RWPE2 (cell line): ENCODE data around the gene ARHGAP4.

Experiments used
- ATAC-seq: fragments of 200-7000 bp; cut with Tn5 transposase; 3 replicates; pipeline ENCODE4 v1.9.1; 2021; ENCODE audit warnings: low read depth
- DNase-seq: peaks from one replicate; pipeline ENCODE4 v3.0.0-alpha.2; 2020; ENCODE audit warnings: low spot score
- H3K27ac ChIP-seq: fragments of 450-650 bp; 2 replicates; pipeline ENCODE4 v1.5.1; 2017; ENCODE audit warnings: mild to moderate bottlenecking; ENCODE audit not compliant: poor library complexity, severe bottlenecking
- H3K27me3 ChIP-seq: fragments of 250-450 bp; sonication (Bioruptor Pico); 2 replicates; pipeline ENCODE4 v1.5.1; 2021; ENCODE audit warnings: mild to moderate bottlenecking, moderate library complexity; ENCODE audit not compliant: insufficient read depth, poor library complexity, severe bottlenecking
- H3K36me3 ChIP-seq: fragments of 250-450 bp; sonication (Bioruptor Pico); 2 replicates; pipeline ENCODE4 v1.5.1; 2020; ENCODE audit warnings: low read depth, mild to moderate bottlenecking, moderate library complexity
- H3K4me1 ChIP-seq: fragments of 250-450 bp; sonication (Bioruptor Pico); 2 replicates; pipeline ENCODE4 v1.5.1; 2021; ENCODE audit warnings: mild to moderate bottlenecking, moderate library complexity; ENCODE audit not compliant: insufficient read depth, poor library complexity, severe bottlenecking
- H3K4me3 ChIP-seq: fragments of 250-450 bp; sonication (Bioruptor Pico); 2 replicates; pipeline ENCODE4 v1.5.1; 2021; ENCODE audit warnings: mild to moderate bottlenecking, moderate library complexity; ENCODE audit not compliant: severe bottlenecking
- H3K9me3 ChIP-seq: fragments of 250-450 bp; sonication (Bioruptor Pico); 2 replicates; pipeline ENCODE4 v1.5.1; 2021; ENCODE audit warnings: mild to moderate bottlenecking, moderate library complexity; ENCODE audit not compliant: severe bottlenecking
- TF ChIP-seq, protein P1 (sequence below): fragments of 450-650 bp; IDR thresholded peaks from one replicate; pipeline ENCODE4 v1.5.1; 2017; ENCODE audit warnings: mild to moderate bottlenecking, moderate library complexity; ENCODE audit not compliant: poor library complexity, severe bottlenecking

The ARHGAP4 gene

DNA sequence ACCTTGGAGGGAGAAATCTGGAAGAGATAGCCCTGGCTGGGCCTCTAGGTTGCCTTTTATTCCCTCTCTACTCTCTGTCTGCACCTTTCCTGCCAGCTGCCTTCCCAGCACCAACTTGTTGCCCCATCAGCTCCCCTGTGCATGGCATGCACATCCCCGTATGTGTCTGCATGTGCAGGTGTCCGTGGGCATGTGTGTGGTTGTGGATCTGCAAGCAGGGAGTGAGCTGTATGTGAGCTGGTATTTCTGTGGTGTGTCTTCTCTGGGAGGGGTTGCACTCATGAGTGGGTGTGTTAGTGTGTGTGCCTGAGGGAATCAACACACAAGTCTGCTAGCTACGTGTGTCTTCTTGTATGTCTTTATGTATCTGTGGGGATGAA lies 50.0 kb downstream of the ARHGAP4 start:
- Histone ChIP-seq H3K4me1 (no peaks in the 10 kb centered on the region), H3K9me3 (no peaks in the 10 kb centered on the region), H3K4me3 (no peak overlapping the region), H3K36me3 (0 out of 2 replicates have a peak, but pooled peaks cover 4% of the 10 kb centered on the region), H3K27ac (no peak overlapping the region), H3K27me3 (no peaks in the 10 kb centered on the region)
- DNase-seq (no peak), ATAC-seq (no peak)
- TF ChIP-seq, protein P1, sequence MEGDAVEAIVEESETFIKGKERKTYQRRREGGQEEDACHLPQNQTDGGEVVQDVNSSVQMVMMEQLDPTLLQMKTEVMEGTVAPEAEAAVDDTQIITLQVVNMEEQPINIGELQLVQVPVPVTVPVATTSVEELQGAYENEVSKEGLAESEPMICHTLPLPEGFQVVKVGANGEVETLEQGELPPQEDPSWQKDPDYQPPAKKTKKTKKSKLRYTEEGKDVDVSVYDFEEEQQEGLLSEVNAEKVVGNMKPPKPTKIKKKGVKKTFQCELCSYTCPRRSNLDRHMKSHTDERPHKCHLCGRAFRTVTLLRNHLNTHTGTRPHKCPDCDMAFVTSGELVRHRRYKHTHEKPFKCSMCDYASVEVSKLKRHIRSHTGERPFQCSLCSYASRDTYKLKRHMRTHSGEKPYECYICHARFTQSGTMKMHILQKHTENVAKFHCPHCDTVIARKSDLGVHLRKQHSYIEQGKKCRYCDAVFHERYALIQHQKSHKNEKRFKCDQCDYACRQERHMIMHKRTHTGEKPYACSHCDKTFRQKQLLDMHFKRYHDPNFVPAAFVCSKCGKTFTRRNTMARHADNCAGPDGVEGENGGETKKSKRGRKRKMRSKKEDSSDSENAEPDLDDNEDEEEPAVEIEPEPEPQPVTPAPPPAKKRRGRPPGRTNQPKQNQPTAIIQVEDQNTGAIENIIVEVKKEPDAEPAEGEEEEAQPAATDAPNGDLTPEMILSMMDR: no peak

DNA sequence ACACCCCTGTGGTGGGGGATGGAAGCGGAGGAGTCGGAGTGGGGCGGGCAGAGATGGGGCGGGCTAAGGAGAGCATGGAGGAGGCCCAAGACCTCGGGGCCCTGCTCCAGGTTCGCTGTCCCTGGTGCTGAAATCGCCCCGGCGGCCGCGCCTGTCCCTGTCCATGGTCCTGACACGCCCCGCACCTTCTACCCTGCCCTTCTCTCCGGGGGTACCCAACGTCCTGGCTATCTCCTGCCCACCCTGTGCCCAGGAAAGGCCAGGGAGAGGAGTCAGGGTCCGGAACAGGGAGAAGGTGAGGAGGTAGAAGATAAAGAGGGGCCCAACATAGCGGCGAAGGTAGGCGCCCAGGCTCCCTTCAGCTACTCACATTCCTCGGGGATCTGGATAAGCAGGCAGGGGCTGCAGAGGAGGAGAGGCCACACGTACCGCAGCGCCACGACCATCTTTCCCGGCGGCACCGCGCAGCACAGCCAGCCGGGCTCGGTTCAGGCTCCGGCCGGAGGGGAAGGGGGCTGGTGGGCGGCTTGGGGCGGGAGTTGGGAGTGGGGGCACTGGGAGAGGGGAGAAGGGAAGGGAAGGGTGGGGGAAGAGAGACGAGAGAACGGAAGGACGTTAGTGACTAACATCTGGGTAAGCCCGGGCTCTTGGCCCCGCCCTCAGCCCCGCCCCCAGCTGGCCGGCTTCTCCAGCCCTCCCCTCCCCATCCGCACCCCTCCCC lies 50.5 kb downstream of the ARHGAP4 start:
- DNase-seq (no peak), ATAC-seq (peak; percentile 30; the same call in 1 of the 3 replicates)
- Histone ChIP-seq H3K36me3 (0 out of 2 replicates have a peak, but pooled peaks cover 4% of the 10 kb centered on the region), H3K27me3 (no peaks in the 10 kb centered on the region), H3K4me1 (no peaks in the 10 kb centered on the region), H3K4me3 (no peak overlapping the region), H3K27ac (no peak overlapping the region), H3K9me3 (no peaks in the 10 kb centered on the region)
- TF ChIP-seq, protein P1: no peak

DNA sequence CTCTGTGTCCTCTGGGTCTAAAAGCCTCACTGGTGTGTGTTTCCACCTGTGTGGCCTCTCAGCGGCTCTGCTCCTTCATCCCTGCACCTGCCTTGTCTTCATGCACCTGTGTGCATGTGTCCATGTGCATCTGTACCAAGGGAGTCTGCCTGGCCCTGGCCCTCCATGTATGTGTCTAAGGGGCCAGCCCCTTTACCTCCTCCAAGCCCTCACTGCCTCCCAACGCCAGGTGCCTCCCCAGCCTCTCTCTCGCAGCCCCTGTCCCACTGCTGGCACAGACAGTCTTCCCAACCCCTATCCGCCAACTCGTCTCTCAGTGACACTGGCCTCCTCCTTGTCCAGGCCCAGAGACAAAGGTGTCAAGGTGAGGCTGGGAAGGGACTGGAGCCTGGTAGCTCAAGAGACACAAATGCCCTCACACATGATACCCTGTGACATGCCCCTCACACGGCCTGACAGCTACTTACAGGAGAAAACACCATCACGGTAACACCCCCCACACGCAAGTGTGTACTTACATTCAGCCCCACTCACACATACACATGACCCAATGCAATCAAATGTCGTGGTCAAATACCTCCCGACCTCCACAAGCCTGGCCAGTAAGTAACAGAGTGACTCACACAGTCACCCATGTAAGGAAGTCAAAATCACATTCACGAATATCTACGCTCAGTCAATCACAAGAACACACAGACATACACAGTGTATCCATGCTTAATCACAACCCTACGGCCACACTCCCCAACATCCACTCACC lies 51.5 kb downstream of the ARHGAP4 start:
- Histone ChIP-seq H3K27me3 (no peaks in the 10 kb centered on the region), H3K4me3 (no peak overlapping the region), H3K27ac (no peak overlapping the region), H3K4me1 (no peaks in the 10 kb centered on the region), H3K36me3 (0 out of 2 replicates have a peak, but pooled peaks cover 4% of the 10 kb centered on the region), H3K9me3 (no peaks in the 10 kb centered on the region)
- DNase-seq: no peak
- no peak for ATAC-seq
- TF ChIP-seq, protein P1: no peak

DNA sequence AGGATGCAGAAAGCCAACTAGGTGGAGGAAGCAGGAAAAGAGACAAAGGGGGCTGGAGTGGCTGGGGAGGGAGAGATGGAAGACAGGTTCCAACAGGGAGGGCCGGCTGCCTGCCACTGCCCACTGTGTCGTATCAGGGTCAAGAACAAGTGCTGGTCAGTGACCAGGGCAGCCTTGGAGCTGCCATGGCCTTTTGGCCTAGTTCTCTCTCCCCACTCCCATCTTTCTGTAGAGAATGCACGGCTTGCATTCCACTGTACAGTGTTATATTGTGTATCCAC lies 52.0 kb downstream of the ARHGAP4 start:
- Histone ChIP-seq H3K4me3 (no peak overlapping the region), H3K27me3 (no peaks in the 10 kb centered on the region), H3K4me1 (no peaks in the 10 kb centered on the region), H3K36me3 (0 out of 2 replicates have a peak, but pooled peaks cover 4% of the 10 kb centered on the region), H3K27ac (no peak overlapping the region), H3K9me3 (no peaks in the 10 kb centered on the region)
- ATAC-seq (no peak), DNase-seq (no peak)
- TF ChIP-seq, protein P1: no peak
